ENCODE data around the gene RABGAP1L.

GRCh38 chr1:174222166-174222949, 63.0 kb downstream of the RABGAP1L start:
- TF ChIP-seq, protein P1, sequence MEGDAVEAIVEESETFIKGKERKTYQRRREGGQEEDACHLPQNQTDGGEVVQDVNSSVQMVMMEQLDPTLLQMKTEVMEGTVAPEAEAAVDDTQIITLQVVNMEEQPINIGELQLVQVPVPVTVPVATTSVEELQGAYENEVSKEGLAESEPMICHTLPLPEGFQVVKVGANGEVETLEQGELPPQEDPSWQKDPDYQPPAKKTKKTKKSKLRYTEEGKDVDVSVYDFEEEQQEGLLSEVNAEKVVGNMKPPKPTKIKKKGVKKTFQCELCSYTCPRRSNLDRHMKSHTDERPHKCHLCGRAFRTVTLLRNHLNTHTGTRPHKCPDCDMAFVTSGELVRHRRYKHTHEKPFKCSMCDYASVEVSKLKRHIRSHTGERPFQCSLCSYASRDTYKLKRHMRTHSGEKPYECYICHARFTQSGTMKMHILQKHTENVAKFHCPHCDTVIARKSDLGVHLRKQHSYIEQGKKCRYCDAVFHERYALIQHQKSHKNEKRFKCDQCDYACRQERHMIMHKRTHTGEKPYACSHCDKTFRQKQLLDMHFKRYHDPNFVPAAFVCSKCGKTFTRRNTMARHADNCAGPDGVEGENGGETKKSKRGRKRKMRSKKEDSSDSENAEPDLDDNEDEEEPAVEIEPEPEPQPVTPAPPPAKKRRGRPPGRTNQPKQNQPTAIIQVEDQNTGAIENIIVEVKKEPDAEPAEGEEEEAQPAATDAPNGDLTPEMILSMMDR (conservative IDR thresholded peaks at IDR 0.05; ENCODE audit: low read length), result no peak
- TF ChIP-seq EZH2phosphoT487 (IDR thresholded peaks at IDR 0.05; ENCODE audit: borderline replicate concordance, low read depth, low read length), result no peak

Measured in OCI-LY7 (cell line).